ENCODE measurements around the gene PLEKHM1. TPM values are rescaled to one million over a fixed set of nuclear protein-coding genes. Genes with fewer than 3 reads are reported as not detected.
A peak's percentile ranks its signal among the peaks of the same experiment; 100 is the strongest.

Gene PLEKHM1
- total and polyA plus RNA-seq, 4 donors, result 6.2 to 15.8 (median 8.5) TPM

DNA sequence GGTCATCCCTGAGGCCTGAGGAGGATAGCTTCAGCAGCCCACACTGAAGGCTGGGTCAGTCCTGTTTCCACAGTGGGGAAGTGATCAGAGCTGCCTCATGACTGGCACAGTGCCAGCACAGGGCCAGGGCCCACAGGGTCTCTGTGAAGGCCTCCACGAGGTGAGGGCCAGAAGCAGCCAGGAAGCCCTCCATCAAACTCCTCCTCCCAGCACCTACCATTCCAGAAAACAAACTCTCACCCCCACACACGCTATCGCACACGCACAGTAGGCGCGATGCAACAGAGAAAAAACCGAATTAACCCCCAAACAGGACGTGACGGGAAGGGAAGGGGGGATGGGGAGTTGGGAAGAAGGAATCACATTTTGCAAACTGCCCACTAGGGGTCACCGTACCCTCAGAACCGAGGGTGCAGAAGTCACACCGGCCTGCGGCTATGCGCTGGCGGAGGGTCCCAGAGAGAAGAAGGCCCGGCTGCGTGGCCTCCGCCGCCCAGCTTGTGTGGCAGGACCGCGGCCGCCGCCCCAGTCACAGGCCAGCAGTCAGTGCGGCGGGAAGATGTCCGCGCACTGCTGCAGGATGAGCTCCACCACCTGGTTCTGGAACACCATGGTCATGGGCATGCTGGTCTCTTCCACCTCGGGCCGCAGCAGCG lies 95.5 kb downstream of the PLEKHM1 start:
- Histone ChIP-seq H3K27me3 (ENCODE audit: control insufficient read depth in 4 of 4, insufficient read depth in 4 of 4, low read length in 3 of 4) (no peaks in the 10 kb centered on the region), H3K27ac (ENCODE audit: low read depth in 1 of 2, low read length in 2 of 2) (no peak overlapping the region), H3K9me3 (ENCODE audit: control insufficient read depth in 4 of 4, low read length in 3 of 4) (no peaks in the 10 kb centered on the region), H3K4me3 (ENCODE audit: low read depth in 1 of 3, low read length in 3 of 3) (no peak overlapping the region), H3K4me1 (ENCODE audit: control insufficient read depth in 4 of 4, insufficient read depth in 4 of 4, low read length in 3 of 4) (peaks cover 0 to 8% (median 5%) of the 10 kb centered on the region in 4 donors), H3K36me3 (ENCODE audit: control insufficient read depth in 4 of 4, insufficient read depth in 3 of 4, low read depth in 1 of 4, low read length in 3 of 4) (no peaks in the 10 kb centered on the region), H3K9ac (ENCODE audit: low read depth in 1 of 2, low read length in 2 of 2) (no peak overlapping the region)
- no peak for TF ChIP-seq HNF4G (IDR thresholded peaks at IDR 0.05)
- TF ChIP-seq, protein P1, sequence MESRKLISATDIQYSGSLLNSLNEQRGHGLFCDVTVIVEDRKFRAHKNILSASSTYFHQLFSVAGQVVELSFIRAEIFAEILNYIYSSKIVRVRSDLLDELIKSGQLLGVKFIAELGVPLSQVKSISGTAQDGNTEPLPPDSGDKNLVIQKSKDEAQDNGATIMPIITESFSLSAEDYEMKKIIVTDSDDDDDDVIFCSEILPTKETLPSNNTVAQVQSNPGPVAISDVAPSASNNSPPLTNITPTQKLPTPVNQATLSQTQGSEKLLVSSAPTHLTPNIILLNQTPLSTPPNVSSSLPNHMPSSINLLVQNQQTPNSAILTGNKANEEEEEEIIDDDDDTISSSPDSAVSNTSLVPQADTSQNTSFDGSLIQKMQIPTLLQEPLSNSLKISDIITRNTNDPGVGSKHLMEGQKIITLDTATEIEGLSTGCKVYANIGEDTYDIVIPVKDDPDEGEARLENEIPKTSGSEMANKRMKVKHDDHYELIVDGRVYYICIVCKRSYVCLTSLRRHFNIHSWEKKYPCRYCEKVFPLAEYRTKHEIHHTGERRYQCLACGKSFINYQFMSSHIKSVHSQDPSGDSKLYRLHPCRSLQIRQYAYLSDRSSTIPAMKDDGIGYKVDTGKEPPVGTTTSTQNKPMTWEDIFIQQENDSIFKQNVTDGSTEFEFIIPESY (IDR thresholded peaks at IDR 0.05), result no peak
- TF ChIP-seq REST (IDR thresholded peaks at IDR 0.05), result no peak
- TF ChIP-seq SP1 (IDR thresholded peaks at IDR 0.05), result no peak
- TF ChIP-seq FOXA1 (IDR thresholded peaks at IDR 0.05), result no peak
- TF ChIP-seq, protein P2, sequence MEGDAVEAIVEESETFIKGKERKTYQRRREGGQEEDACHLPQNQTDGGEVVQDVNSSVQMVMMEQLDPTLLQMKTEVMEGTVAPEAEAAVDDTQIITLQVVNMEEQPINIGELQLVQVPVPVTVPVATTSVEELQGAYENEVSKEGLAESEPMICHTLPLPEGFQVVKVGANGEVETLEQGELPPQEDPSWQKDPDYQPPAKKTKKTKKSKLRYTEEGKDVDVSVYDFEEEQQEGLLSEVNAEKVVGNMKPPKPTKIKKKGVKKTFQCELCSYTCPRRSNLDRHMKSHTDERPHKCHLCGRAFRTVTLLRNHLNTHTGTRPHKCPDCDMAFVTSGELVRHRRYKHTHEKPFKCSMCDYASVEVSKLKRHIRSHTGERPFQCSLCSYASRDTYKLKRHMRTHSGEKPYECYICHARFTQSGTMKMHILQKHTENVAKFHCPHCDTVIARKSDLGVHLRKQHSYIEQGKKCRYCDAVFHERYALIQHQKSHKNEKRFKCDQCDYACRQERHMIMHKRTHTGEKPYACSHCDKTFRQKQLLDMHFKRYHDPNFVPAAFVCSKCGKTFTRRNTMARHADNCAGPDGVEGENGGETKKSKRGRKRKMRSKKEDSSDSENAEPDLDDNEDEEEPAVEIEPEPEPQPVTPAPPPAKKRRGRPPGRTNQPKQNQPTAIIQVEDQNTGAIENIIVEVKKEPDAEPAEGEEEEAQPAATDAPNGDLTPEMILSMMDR (IDR thresholded peaks at IDR 0.05; ENCODE audit: low read depth, low read length, missing input control), result peak; percentile 60
- no peak for TF ChIP-seq FOXA2 (IDR thresholded peaks at IDR 0.05)
- no peak for TF ChIP-seq GABPA (IDR thresholded peaks at IDR 0.05 in 1 of 2, conservative IDR thresholded peaks at IDR 0.05 in 1 of 2)
- no peak for TF ChIP-seq NR2F2 (IDR thresholded peaks at IDR 0.05)
- TF ChIP-seq RAD21 (IDR thresholded peaks at IDR 0.05), result peak; percentile 77 to 86
- no peak for TF ChIP-seq TAF1 (conservative IDR thresholded peaks at IDR 0.05)
- TF ChIP-seq YY1 (IDR thresholded peaks at IDR 0.05), result no peak
- no peak for TF ChIP-seq RXRA (IDR thresholded peaks at IDR 0.05)
- 19% methylated on average over 30 of the region's 30 CpGs for WGBS
- DNase-seq (ENCODE audit: low spot score), result peak; percentile 69

- Histone ChIP-seq H3K9ac (ENCODE audit: low read depth in 1 of 2, low read length in 2 of 2) (no peak overlapping the region), H3K4me3 (ENCODE audit: low read depth in 1 of 3, low read length in 3 of 3) (no peak overlapping the region), H3K36me3 (ENCODE audit: control insufficient read depth in 4 of 4, insufficient read depth in 3 of 4, low read depth in 1 of 4, low read length in 3 of 4) (no peaks in the 10 kb centered on the region), H3K9me3 (ENCODE audit: control insufficient read depth in 4 of 4, low read length in 3 of 4) (no peaks in the 10 kb centered on the region), H3K4me1 (ENCODE audit: control insufficient read depth in 4 of 4, insufficient read depth in 4 of 4, low read length in 3 of 4) (peaks cover 0 to 8% (median 5%) of the 10 kb centered on the region in 4 donors), H3K27ac (ENCODE audit: low read depth in 1 of 2, low read length in 2 of 2) (no peak overlapping the region), H3K27me3 (ENCODE audit: control insufficient read depth in 4 of 4, insufficient read depth in 4 of 4, low read length in 3 of 4) (no peaks in the 10 kb centered on the region)
- 79% methylated on average over 4 of the region's 4 CpGs for WGBS
- TF ChIP-seq SP1 (IDR thresholded peaks at IDR 0.05) (no peak), RAD21 (IDR thresholded peaks at IDR 0.05) (no peak), ATF3 (IDR thresholded peaks at IDR 0.05) (no peak), FOXA1 (IDR thresholded peaks at IDR 0.05) (no peak), JUND (IDR thresholded peaks at IDR 0.05) (no peak), MAX (IDR thresholded peaks at IDR 0.05) (no peak), RXRA (IDR thresholded peaks at IDR 0.05) (no peak), HNF4G (IDR thresholded peaks at IDR 0.05) (no peak)
- DNase-seq (ENCODE audit: low spot score), result no peak
Observed at GRCh38 chr17:45394564-45394912, 96.0 kb downstream of the PLEKHM1 start.
